Measurements from ENCODE around the gene SPTLC1. TPM values are rescaled to one million over a fixed set of nuclear protein-coding genes. Genes with fewer than 3 reads are reported as not detected.

Gene SPTLC1
- total RNA-seq, 1 donor from 2014 or later: 85.1 TPM

Other genes starting within 250 kb of the SPTLC1 start
- gene ROR2, start 165.2 kb downstream of the SPTLC1 start, total RNA-seq: not detected in 2 replicates
- 94.9 and 122 TPM in 2 replicates for gene IARS1, start 178.3 kb upstream of the SPTLC1 start, total RNA-seq
- 10.4 and 14.9 TPM in 2 replicates for gene NOL8, start 209.9 kb upstream of the SPTLC1 start, total RNA-seq
- 1.6 and 2.7 TPM in 2 replicates for gene CENPP, start 210.5 kb upstream of the SPTLC1 start, total RNA-seq

Data from dermis microvascular lymphatic vessel endothelial cell (primary cell).